Measurements from ENCODE around the gene ATAD1.

DNA sequence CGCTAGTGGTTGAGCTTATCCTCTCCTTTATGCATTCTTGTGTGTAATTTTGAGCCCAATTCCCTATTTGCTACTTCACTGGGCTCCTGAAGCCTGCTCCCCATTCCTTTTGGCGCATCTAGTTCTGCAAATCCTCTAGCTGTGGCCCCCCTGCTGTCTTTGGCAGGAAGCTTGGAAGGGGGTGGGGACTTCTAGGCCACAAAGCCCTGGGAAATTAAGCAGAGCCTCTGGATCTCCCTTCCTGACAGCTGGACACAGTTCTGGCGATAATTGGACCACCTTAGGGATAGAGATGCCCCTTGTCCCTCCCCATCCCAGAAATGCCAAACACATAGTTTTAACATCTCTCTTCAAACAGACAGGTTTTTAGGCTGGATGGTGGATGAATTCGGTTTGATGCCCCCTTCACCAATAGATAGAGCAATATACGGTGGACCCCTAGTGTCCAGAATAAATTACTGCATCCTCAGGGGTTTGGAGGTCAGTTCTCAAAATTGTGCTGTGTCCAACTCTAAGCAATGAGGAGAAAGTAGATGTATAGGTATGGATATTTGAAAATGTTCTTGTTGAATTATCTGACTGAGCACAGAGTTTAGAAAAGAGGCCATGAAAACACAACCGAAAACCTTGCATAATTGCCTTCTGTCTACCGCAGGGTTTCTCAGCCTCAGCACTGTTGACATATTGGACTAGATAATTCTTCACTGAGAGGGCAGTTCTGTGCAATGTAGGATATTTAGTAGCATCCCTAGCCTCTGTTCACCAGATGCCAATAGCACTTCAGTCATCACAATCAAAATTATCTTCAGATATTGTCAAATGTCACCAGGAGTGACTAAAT is 82.8 kb downstream of the ATAD1 start:
- TF ChIP-seq, protein P1, sequence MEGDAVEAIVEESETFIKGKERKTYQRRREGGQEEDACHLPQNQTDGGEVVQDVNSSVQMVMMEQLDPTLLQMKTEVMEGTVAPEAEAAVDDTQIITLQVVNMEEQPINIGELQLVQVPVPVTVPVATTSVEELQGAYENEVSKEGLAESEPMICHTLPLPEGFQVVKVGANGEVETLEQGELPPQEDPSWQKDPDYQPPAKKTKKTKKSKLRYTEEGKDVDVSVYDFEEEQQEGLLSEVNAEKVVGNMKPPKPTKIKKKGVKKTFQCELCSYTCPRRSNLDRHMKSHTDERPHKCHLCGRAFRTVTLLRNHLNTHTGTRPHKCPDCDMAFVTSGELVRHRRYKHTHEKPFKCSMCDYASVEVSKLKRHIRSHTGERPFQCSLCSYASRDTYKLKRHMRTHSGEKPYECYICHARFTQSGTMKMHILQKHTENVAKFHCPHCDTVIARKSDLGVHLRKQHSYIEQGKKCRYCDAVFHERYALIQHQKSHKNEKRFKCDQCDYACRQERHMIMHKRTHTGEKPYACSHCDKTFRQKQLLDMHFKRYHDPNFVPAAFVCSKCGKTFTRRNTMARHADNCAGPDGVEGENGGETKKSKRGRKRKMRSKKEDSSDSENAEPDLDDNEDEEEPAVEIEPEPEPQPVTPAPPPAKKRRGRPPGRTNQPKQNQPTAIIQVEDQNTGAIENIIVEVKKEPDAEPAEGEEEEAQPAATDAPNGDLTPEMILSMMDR (IDR thresholded peaks at IDR 0.05) = peak; percentile 60 to 69
- TF ChIP-seq EP300 (IDR thresholded peaks at IDR 0.05) (no peak), POLR2A (IDR thresholded peaks at IDR 0.05) (no peak), POLR2AphosphoS5 (IDR thresholded peaks at IDR 0.05) (no peak)
